Measurements from ENCODE around the gene PPAN.

PPAN gene

DNA sequence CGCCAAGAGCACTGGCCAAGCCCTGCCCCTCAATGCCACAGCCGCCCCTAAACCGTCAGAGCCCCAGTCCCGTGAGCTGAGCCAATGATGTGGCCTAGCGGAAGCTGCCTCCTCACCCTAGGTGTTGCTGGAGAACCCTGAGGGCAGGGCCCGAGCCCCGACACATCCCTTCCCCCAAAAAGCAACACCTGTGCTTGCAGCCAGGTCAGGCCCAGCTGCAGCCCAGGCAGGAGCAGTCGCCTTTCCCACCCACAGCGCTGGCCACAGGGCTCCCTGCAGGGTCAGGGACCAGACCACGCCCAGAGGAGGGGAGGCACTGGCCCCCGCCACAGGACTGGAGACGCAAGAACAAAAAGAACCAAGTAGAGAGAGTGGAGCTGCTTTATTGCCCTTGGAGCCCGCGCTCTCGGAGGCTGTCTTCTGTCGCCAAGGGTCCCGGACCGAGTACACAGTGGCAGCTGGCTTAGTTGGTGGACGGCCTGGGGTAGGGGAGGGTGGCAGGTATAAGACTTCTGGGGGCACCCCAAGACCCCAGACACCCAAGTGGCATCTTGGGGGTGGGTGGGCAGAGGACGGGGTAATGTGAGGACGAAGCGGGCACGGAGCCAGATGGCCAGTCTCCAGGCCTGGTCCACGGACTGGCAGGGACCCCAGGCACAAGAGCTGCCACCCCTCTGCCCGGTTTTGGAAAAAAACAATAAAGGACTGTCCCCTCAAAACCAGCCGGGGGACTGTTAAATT lies 8.7 kb downstream of the PPAN start:
- peak; percentile 8 for ATAC-seq
- TF ChIP-seq PPARA (CRISPR knock-in tag; IDR thresholded peaks at IDR 0.05; ENCODE audit: borderline replicate concordance), result no peak
- TF ChIP-seq, protein P1, sequence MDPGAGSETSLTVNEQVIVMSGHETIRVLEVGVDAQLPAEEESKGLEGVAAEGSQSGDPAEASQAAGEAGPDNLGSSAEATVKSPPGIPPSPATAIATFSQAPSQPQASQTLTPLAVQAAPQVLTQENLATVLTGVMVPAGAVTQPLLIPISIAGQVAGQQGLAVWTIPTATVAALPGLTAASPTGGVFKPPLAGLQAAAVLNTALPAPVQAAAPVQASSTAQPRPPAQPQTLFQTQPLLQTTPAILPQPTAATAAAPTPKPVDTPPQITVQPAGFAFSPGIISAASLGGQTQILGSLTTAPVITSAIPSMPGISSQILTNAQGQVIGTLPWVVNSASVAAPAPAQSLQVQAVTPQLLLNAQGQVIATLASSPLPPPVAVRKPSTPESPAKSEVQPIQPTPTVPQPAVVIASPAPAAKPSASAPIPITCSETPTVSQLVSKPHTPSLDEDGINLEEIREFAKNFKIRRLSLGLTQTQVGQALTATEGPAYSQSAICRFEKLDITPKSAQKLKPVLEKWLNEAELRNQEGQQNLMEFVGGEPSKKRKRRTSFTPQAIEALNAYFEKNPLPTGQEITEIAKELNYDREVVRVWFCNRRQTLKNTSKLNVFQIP (CRISPR knock-in tag; IDR thresholded peaks at IDR 0.05; ENCODE audit: borderline replicate concordance, low read depth), result no peak
- no peak for TF ChIP-seq TCF4 (CRISPR knock-in tag; IDR thresholded peaks at IDR 0.05; ENCODE audit: borderline replicate concordance)
- TF ChIP-seq ZNF70 (CRISPR knock-in tag; IDR thresholded peaks at IDR 0.05), result no peak
- no peak for TF ChIP-seq TOX (CRISPR knock-in tag; IDR thresholded peaks at IDR 0.05; ENCODE audit: borderline replicate concordance)
- TF ChIP-seq BACH2 (CRISPR knock-in tag; IDR thresholded peaks at IDR 0.05; ENCODE audit: borderline replicate concordance), result no peak

DNA sequence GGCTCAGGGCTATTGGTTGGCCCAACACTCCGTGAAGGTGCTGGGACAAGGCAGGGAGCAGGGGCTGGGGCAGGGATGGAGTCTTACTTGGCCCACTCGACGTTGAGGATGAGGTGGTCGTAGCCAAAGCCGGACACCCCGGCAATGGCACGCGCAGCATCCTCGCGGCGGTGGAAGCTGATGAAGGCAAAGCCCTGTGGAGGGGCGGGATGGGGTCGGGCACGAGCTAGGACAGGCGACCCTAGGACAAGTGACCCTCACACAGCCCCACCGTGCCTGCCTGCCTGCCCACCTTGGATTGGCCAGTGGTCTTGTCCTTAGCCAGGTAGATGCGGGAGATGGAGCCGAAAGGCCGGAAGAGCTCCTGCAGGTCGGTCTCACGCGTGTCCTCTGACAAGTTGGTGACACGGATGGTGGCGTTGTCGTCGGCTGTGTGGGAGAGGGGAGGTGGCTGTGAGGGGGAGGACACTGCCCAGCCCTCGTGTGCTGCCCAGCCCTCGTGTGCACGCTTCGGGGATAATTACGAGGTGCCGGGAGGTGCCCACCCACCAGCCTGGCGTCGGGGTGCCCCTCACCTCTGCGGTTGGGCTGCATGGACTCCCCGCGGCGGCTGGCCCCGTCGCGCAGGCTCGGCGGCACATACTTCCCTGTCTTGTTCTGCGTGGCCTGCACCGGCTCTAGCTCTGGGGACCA lies 9.4 kb downstream of the PPAN start:
- peak; percentile 2; the same call in 2 of the 3 replicates for ATAC-seq
- TF ChIP-seq, protein P2, sequence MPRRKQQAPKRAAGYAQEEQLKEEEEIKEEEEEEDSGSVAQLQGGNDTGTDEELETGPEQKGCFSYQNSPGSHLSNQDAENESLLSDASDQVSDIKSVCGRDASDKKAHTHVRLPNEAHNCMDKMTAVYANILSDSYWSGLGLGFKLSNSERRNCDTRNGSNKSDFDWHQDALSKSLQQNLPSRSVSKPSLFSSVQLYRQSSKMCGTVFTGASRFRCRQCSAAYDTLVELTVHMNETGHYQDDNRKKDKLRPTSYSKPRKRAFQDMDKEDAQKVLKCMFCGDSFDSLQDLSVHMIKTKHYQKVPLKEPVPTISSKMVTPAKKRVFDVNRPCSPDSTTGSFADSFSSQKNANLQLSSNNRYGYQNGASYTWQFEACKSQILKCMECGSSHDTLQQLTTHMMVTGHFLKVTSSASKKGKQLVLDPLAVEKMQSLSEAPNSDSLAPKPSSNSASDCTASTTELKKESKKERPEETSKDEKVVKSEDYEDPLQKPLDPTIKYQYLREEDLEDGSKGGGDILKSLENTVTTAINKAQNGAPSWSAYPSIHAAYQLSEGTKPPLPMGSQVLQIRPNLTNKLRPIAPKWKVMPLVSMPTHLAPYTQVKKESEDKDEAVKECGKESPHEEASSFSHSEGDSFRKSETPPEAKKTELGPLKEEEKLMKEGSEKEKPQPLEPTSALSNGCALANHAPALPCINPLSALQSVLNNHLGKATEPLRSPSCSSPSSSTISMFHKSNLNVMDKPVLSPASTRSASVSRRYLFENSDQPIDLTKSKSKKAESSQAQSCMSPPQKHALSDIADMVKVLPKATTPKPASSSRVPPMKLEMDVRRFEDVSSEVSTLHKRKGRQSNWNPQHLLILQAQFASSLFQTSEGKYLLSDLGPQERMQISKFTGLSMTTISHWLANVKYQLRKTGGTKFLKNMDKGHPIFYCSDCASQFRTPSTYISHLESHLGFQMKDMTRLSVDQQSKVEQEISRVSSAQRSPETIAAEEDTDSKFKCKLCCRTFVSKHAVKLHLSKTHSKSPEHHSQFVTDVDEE (CRISPR knock-in tag; IDR thresholded peaks at IDR 0.05), result no peak
- no peak for TF ChIP-seq ZNF565 (CRISPR knock-in tag; conservative IDR thresholded peaks at IDR 0.05; ENCODE audit: low read depth)
- TF ChIP-seq ZFP30 (CRISPR knock-in tag; IDR thresholded peaks at IDR 0.05), result no peak
- TF ChIP-seq ZFP3 (CRISPR knock-in tag; IDR thresholded peaks at IDR 0.05), result no peak
- TF ChIP-seq SNAI2 (CRISPR knock-in tag; IDR thresholded peaks at IDR 0.05), result no peak
- TF ChIP-seq PPARA (CRISPR knock-in tag; IDR thresholded peaks at IDR 0.05; ENCODE audit: borderline replicate concordance), result no peak
- TF ChIP-seq RARB (CRISPR knock-in tag; IDR thresholded peaks at IDR 0.05), result no peak
- TF ChIP-seq, protein P3, sequence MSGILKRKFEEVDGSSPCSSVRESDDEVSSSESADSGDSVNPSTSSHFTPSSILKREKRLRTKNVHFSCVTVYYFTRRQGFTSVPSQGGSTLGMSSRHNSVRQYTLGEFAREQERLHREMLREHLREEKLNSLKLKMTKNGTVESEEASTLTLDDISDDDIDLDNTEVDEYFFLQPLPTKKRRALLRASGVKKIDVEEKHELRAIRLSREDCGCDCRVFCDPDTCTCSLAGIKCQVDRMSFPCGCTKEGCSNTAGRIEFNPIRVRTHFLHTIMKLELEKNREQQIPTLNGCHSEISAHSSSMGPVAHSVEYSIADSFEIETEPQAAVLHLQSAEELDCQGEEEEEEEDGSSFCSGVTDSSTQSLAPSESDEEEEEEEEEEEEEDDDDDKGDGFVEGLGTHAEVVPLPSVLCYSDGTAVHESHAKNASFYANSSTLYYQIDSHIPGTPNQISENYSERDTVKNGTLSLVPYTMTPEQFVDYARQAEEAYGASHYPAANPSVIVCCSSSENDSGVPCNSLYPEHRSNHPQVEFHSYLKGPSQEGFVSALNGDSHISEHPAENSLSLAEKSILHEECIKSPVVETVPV (CRISPR knock-in tag; IDR thresholded peaks at IDR 0.05), result no peak
- TF ChIP-seq CSDC2 (CRISPR knock-in tag; IDR thresholded peaks at IDR 0.05), result no peak
- TF ChIP-seq ZNF70 (CRISPR knock-in tag; IDR thresholded peaks at IDR 0.05), result no peak
- no peak for TF ChIP-seq ARNTL (CRISPR knock-in tag; IDR thresholded peaks at IDR 0.05; ENCODE audit: borderline replicate concordance, low read depth)

DNA sequence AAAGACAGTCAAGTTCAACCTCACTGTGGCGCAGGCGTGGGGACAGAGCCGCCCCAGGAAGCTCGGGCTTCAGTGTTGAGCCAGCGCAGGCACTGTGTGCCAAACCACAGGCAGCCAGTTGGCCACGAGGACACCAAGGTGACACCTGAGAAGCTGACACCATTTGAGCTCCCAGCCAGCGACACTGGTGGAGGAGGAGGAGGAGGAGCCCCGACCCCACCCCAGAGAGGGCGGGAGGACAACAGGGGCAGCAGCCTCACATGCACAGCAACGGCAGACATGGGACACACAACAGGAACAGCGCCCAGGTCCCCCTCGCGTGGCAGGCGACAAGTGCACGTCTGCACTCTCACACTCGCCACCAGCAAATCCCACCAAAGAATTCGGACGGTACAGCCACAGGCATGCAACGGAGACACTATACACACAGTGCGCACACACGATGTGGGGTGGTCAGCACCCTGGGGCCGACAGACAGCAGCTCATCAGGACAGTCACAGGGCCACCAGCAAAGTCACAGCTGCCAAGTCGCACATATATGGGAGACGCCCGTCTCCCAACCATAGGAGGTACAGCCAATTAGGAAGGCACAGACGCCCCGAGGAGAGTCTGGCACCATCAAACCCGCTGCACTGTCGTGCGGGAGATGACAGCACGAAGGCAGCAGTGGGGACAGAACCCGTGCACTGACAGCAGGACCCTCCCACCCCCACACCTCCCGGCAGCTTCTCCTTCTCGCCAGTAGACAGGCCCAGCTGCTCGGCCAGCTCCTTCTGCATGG lies 10.1 kb downstream of the PPAN start:
- no peak for ATAC-seq
- no peak for TF ChIP-seq ZNF565 (CRISPR knock-in tag; conservative IDR thresholded peaks at IDR 0.05; ENCODE audit: low read depth)
- no peak for TF ChIP-seq CSDC2 (CRISPR knock-in tag; IDR thresholded peaks at IDR 0.05)
- no peak for TF ChIP-seq TCF4 (CRISPR knock-in tag; IDR thresholded peaks at IDR 0.05; ENCODE audit: borderline replicate concordance)
- TF ChIP-seq, protein P1 (CRISPR knock-in tag; IDR thresholded peaks at IDR 0.05; ENCODE audit: borderline replicate concordance, low read depth), result no peak
- TF ChIP-seq, protein P4, sequence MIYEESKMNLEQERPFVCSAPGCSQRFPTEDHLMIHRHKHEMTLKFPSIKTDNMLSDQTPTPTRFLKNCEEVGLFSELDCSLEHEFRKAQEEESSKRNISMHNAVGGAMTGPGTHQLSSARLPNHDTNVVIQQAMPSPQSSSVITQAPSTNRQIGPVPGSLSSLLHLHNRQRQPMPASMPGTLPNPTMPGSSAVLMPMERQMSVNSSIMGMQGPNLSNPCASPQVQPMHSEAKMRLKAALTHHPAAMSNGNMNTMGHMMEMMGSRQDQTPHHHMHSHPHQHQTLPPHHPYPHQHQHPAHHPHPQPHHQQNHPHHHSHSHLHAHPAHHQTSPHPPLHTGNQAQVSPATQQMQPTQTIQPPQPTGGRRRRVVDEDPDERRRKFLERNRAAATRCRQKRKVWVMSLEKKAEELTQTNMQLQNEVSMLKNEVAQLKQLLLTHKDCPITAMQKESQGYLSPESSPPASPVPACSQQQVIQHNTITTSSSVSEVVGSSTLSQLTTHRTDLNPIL (CRISPR knock-in tag; IDR thresholded peaks at IDR 0.05; ENCODE audit: low read depth), result no peak
- TF ChIP-seq ISL1 (CRISPR knock-in tag; IDR thresholded peaks at IDR 0.05), result no peak
- no peak for TF ChIP-seq ESRRG (CRISPR knock-in tag; IDR thresholded peaks at IDR 0.05)
- TF ChIP-seq ARNTL (CRISPR knock-in tag; IDR thresholded peaks at IDR 0.05; ENCODE audit: borderline replicate concordance, low read depth), result no peak
- TF ChIP-seq BACH2 (CRISPR knock-in tag; IDR thresholded peaks at IDR 0.05; ENCODE audit: borderline replicate concordance), result no peak
